Measurements from ENCODE around the gene ZNF768. TPM values are rescaled to one million over a fixed set of nuclear protein-coding genes. Genes with fewer than 3 reads are reported as not detected.

Gene ZNF768
- total and polyA plus RNA-seq, 2 experiments from 2014 or later, result 25.2 to 37.6 TPM

GRCh38 chr16:30491744-30492308, 34.5 kb downstream of the ZNF768 start:
- Histone ChIP-seq H3K4me3 (no peak overlapping the region), H3K27ac (no peak overlapping the region), H3K4me1 (ENCODE audit: insufficient read depth) (no peaks in the 10 kb centered on the region), H3K36me3 (replicated peaks; ENCODE audit: insufficient read depth, low read depth) (no peaks in the 10 kb centered on the region), H3K9me3 (ENCODE audit: low read depth) (no peaks in the 10 kb centered on the region), H4K20me1 (ENCODE audit: insufficient read depth, poor library complexity, severe bottlenecking) (no peaks in the 10 kb centered on the region), H3K4me2 (no peak overlapping the region), H3K79me2 (no peaks in the 10 kb centered on the region), H3K27me3 (no peaks in the 10 kb centered on the region), H2AFZ (no peak overlapping the region), H3K9me2 (replicated peaks; ENCODE audit: insufficient read depth) (no peaks in the 10 kb centered on the region)
- WGBS (ENCODE audit: low lambda C conversion rate, missing lambda C conversion rate), result 72% methylated on average over 6 of the region's 6 CpGs
- peak; percentile 39 for DNase-seq (ENCODE audit: low spot score)
- TF ChIP-seq, protein P1, sequence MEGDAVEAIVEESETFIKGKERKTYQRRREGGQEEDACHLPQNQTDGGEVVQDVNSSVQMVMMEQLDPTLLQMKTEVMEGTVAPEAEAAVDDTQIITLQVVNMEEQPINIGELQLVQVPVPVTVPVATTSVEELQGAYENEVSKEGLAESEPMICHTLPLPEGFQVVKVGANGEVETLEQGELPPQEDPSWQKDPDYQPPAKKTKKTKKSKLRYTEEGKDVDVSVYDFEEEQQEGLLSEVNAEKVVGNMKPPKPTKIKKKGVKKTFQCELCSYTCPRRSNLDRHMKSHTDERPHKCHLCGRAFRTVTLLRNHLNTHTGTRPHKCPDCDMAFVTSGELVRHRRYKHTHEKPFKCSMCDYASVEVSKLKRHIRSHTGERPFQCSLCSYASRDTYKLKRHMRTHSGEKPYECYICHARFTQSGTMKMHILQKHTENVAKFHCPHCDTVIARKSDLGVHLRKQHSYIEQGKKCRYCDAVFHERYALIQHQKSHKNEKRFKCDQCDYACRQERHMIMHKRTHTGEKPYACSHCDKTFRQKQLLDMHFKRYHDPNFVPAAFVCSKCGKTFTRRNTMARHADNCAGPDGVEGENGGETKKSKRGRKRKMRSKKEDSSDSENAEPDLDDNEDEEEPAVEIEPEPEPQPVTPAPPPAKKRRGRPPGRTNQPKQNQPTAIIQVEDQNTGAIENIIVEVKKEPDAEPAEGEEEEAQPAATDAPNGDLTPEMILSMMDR (IDR thresholded peaks at IDR 0.05; ENCODE audit: poor library complexity), result no peak
- TF ChIP-seq EZH2 (IDR thresholded peaks at IDR 0.05; ENCODE audit: borderline replicate concordance) (no peak), EZH2phosphoT487 (IDR thresholded peaks at IDR 0.05; ENCODE audit: low read depth, severe bottlenecking, unreplicated experiment) (no peak)

DNA sequence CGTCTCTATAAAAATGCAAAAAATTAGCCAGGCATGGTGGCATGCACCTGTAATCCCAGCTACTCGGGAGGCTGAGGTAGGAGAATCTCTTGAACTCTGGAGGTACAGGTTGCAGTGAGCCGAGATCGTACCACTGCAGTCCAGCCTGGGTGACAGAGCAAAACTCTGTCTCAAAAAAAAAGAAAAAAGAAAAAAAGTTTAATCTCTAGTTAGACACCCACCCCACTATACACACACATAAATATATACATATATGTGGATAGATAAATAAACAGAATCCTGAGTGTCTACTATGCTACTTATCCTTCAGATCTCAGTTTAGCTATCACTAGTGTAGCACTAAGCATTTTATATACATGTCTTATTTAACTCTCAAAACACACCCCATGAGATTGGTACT, 35.1 kb downstream of the ZNF768 start:
- no peak overlapping the region for H3K4me2 ChIP-seq
- 98% methylated on average over 4 of the region's 4 CpGs for WGBS (ENCODE audit: low lambda C conversion rate, missing lambda C conversion rate)
- no peak for DNase-seq (ENCODE audit: low spot score)
- H4K20me1 ChIP-seq (ENCODE audit: insufficient read depth, poor library complexity, severe bottlenecking), result no peaks in the 10 kb centered on the region
- TF ChIP-seq EZH2phosphoT487 (IDR thresholded peaks at IDR 0.05; ENCODE audit: low read depth, severe bottlenecking, unreplicated experiment) (no peak), EZH2 (IDR thresholded peaks at IDR 0.05; ENCODE audit: borderline replicate concordance) (no peak)
- TF ChIP-seq, protein P1 (IDR thresholded peaks at IDR 0.05; ENCODE audit: poor library complexity), result no peak
- H3K27ac ChIP-seq, result no peak overlapping the region
- no peaks in the 10 kb centered on the region for H3K9me3 ChIP-seq (ENCODE audit: low read depth)
- H3K4me1 ChIP-seq (ENCODE audit: insufficient read depth), result no peaks in the 10 kb centered on the region
- H3K27me3 ChIP-seq, result no peaks in the 10 kb centered on the region
- H2AFZ ChIP-seq, result no peak overlapping the region
- no peaks in the 10 kb centered on the region for H3K36me3 ChIP-seq (replicated peaks; ENCODE audit: insufficient read depth, low read depth)
- H3K9me2 ChIP-seq (replicated peaks; ENCODE audit: insufficient read depth), result no peaks in the 10 kb centered on the region
- no peak overlapping the region for H3K4me3 ChIP-seq
- H3K79me2 ChIP-seq, result no peaks in the 10 kb centered on the region

DNA sequence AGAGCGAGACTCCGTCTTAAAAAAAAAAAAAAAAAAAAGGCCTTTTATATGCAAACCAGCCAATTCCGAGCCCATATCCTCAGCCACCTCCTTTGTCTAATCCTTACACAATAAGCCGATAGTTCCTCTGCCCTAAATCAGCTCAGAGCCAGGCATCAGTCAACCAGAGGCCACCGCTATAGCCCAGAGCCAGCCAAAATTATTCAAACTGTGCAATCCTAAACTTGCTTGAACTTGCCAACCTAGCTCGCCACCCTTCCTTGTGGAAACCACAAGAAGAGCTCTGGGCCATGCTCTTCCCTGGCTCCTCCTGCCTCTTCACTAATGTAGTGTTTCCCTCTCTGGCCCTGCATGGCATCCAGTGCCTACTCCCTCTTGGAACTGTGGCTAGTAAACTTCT, 36.2 kb downstream of the ZNF768 start:
- Histone ChIP-seq H3K9me3 (ENCODE audit: low read depth) (no peaks in the 10 kb centered on the region), H3K4me1 (ENCODE audit: insufficient read depth) (no peaks in the 10 kb centered on the region), H2AFZ (no peak overlapping the region), H4K20me1 (ENCODE audit: insufficient read depth, poor library complexity, severe bottlenecking) (no peaks in the 10 kb centered on the region), H3K27me3 (no peaks in the 10 kb centered on the region), H3K4me2 (no peak overlapping the region), H3K27ac (no peak overlapping the region), H3K36me3 (replicated peaks; ENCODE audit: insufficient read depth, low read depth) (no peaks in the 10 kb centered on the region), H3K4me3 (no peak overlapping the region), H3K9me2 (replicated peaks; ENCODE audit: insufficient read depth) (no peaks in the 10 kb centered on the region), H3K79me2 (no peaks in the 10 kb centered on the region)
- TF ChIP-seq EZH2 (IDR thresholded peaks at IDR 0.05; ENCODE audit: borderline replicate concordance), result no peak
- no peak for TF ChIP-seq EZH2phosphoT487 (IDR thresholded peaks at IDR 0.05; ENCODE audit: low read depth, severe bottlenecking, unreplicated experiment)
- TF ChIP-seq, protein P1 (IDR thresholded peaks at IDR 0.05; ENCODE audit: poor library complexity), result no peak
- WGBS (ENCODE audit: low lambda C conversion rate, missing lambda C conversion rate), result 82% methylated on average over 5 of the region's 6 CpGs
- DNase-seq (ENCODE audit: low spot score), result no peak

Measured in hepatocyte (in vitro differentiated cells).